Tibial nerve (tissue), 4 donors: ENCODE data around the gene FIBCD1.

Experiments
- EP300 ChIP-seq, 2 donors: sonication (generic); formaldehyde crosslinking; IDR thresholded peaks; one replicate each; pipeline ENCODE4 v1.6.1; 2017; ENCODE audit warnings: antibody characterized with exemption in 2 of 2, mild to moderate bottlenecking in 1 of 2
- POLR2A ChIP-seq, 2 donors: fragments of 450-650 bp; IDR thresholded peaks; one replicate each; pipeline ENCODE4 v1.6.1; 2017; ENCODE audit warnings: antibody characterized with exemption in 2 of 2, mild to moderate bottlenecking in 2 of 2, moderate library complexity in 2 of 2
- TF ChIP-seq, protein P1 (sequence below), 5 experiments: fragments of 200-600 bp in 3 of 5; fragments of 450-650 bp in 2 of 5; sonication (generic) in 3 of 5; IDR thresholded peaks; one replicate each; pipeline ENCODE4 v1.5.1; 2016 to 2019; ENCODE audit warnings: antibody characterized with exemption in 5 of 5, mild to moderate bottlenecking in 3 of 5, moderate library complexity in 2 of 5

GRCh38 chr9:130950039-130950311 lies 10.9 kb upstream of the FIBCD1 start:
- TF ChIP-seq POLR2A (IDR thresholded peaks at IDR 0.05) (no peak), EP300 (IDR thresholded peaks at IDR 0.05) (no peak)
- TF ChIP-seq, protein P1, sequence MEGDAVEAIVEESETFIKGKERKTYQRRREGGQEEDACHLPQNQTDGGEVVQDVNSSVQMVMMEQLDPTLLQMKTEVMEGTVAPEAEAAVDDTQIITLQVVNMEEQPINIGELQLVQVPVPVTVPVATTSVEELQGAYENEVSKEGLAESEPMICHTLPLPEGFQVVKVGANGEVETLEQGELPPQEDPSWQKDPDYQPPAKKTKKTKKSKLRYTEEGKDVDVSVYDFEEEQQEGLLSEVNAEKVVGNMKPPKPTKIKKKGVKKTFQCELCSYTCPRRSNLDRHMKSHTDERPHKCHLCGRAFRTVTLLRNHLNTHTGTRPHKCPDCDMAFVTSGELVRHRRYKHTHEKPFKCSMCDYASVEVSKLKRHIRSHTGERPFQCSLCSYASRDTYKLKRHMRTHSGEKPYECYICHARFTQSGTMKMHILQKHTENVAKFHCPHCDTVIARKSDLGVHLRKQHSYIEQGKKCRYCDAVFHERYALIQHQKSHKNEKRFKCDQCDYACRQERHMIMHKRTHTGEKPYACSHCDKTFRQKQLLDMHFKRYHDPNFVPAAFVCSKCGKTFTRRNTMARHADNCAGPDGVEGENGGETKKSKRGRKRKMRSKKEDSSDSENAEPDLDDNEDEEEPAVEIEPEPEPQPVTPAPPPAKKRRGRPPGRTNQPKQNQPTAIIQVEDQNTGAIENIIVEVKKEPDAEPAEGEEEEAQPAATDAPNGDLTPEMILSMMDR (IDR thresholded peaks at IDR 0.05), result no peak
